ENCODE data around the gene PRRT4.

The PRRT4 gene

GRCh38 chr7:128361411-128362379 is at the start of gene PRRT4:
TSS of gene PRRT4 (minus strand) at chr7:128361690.
- DNase-seq = peak; percentile 52

DNA sequence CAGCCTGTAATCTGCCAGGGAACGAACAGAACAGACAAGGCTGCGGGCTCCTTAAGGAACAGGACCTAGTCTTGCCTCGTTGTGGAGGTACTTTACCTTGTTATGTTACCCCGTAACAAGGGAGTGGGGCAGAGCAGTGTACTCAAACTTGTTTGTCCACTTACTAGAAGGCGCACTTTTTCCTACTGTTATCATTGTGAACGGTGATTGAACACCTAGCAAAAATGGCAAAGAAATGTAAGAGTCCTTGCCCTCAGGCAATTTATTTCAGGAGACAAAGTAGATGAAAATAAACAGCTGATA is 48.9 kb upstream of the PRRT4 start:
- no peak for DNase-seq

- DNase-seq = peak; percentile 62
These were observed 48.3 kb upstream of the PRRT4 start, which contains the start of gene IMPDH1 for GRCh38 chr7:128409596-128410450. TSS of gene IMPDH1 (minus strand) at chr7:128409982. CDS start at chr7:128409901, 81 bp downstream.

- DNase-seq = peak; percentile 43
These were observed 47.5 kb upstream of the PRRT4 start for GRCh38 chr7:128408709-128409595.

GRCh38 chr7:128407751-128408708 is 46.5 kb upstream of the PRRT4 start:
- DNase-seq = peak; percentile 47

DNA sequence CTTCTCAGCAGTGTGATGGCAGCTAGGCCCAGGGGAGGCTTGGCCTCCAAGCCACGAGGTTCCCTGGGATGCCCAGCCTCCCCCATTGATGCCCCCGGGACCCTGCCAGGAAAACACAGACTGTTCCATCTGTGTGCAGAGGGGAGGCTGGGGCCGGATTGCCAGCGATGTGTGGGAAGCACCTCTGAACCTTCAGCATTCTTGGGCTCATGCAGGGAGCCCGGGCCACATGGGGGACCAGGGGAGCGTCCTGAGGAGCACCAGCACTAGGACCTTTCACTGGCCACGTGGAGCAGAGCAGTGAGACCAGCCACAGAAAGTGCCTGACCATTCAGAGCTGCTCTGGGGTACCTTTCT is 45.7 kb upstream of the PRRT4 start:
- no peak for DNase-seq

DNA sequence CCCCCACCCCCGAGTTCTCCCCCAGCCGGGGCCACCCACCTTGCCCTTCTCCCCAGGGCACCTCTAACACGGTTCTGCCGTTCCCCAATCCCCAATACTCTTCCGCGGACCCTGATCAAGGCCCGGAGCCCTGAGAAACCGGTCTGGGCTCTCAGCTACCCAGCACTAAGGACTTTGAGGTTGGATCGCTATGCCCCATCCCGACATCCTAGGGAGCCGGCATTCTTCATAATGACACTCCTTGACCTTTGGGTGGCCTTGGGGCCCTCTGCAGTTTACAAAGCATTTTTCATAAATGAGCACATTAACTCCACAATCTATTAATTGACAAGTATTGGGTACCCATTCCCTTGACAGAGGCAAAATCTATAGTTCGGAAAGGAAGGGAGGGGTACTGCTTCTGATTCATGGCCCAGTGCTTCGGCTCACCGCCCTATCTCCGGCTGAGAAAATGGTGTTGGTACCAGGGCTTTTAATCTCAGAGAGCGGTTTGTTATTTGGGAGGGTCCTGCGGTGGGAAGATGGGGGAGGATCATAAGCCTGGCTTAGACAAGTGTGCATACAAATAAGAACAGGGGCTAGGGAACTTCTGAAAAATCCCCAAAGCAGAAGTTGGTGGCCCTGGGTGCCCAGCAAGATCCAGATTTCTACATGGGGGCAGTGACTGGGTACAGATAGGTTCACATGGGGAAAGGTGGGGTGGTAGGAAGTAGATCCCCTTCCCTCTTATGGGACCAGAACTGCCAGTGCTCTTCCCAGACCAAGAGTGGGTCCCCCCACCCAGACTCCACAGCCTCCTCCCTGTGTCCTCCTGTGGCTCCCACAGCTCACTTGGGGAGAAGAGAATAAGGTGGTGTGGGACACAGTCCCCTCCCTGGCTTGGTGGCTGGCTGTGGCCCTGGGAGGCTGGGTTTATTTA is 45.1 kb upstream of the PRRT4 start:
- DNase-seq = no peak

- no peak for DNase-seq
These were observed 44.2 kb upstream of the PRRT4 start for GRCh38 chr7:128405471-128406313.

- DNase-seq = no peak
These were observed 43.5 kb upstream of the PRRT4 start for GRCh38 chr7:128404886-128405470.

- DNase-seq = no peak
These were observed 42.7 kb upstream of the PRRT4 start for GRCh38 chr7:128404143-128404681.

- DNase-seq = no peak
These were observed 42.2 kb upstream of the PRRT4 start for GRCh38 chr7:128403676-128404075.

GRCh38 chr7:128402356-128402755 is 40.9 kb upstream of the PRRT4 start:
- DNase-seq = no peak

DNA sequence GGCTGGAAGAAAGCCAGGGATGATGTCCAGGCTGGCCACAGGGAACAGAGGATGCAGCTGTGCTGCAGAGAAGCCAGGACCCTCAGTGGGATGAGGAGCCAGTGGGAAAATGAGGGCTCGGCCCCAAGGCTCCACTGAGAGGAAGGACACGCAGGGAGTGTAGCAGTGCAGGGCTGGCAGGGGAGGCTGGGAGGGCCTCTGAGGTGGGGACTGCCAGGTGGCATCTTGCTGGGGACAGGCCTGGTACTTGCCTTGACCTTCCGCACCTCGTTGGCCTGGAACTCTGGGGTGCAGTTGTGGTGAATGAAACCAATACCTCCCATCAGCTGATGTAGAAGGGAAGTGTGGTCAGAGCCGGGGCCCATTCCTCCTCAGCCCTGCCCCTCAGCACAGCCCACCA is 39.1 kb upstream of the PRRT4 start:
- DNase-seq = no peak

GRCh38 chr7:128399991-128400390 is 38.5 kb upstream of the PRRT4 start:
- no peak for DNase-seq

DNA sequence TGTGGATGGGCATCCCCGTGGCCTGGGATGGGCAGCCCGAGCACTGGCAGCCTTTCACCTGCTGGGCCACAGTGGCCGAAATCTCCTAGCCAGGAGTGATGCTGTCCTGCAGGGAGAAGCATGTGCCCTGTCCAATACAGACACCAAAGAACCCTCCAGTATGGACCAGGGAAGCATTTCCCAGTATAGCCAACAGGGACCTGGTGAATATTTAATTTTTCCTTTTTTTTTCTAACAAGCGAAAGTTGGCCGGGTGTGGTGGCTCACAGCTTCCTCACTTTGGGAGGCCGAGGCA is 37.3 kb upstream of the PRRT4 start:
- no peak for DNase-seq

DNA sequence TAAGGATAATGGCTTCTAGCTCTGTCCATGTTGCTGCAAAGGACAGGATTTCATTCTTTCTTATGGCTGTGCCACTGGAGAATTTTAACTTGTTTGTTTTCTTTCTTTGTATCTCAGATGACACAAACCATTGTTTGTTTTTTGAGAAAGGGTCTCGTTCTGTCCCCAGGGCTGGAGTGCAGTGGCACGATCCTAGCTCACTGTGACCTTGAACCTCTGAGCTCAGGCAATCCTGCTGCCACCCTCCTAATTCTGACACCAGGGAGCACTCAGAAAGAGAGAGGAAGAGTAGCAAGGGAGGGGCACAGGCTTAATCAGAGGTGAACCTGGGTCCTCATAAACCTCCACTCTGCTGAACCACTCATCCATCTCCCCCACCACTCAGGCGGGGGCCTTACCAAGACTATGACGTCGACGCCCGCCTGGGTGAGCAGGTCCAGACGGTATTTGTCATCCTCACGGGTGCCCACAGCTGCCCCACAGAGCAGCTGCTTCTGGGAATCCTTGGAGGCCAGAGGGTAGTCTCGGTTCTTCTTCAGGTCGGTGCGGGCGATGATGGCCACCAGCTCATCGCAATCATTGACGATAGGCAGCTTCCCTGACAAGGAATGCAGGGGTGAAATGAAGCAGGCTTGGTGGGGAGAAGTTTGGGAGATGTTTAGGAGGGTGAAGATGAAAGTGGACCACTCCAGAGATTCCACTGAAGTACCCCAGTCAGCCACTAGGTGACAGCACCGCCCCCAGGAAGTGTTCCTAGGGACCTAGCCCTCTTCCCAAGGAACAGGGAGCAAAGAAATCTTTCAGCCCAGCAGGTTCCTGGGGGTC is 36.7 kb upstream of the PRRT4 start:
- DNase-seq = no peak

DNA sequence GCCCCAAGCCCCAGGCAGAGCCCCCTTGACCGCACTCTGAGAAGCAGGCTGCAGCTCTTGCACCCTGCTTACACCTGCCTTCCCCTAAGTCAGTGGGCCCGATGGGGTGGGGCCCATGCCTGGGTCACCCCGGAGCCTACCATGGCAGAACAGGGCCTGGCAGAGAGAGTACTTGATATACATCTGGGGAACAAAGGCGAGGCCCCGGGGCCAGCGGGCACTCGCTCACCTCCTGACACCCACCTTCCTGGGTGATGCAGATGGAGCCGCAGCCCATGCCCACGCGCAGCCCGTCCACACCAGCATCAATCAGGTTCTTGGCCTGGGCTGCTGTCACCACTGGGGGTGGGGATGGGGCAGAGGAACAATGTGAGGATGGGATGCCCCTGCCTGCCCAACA is 34.9 kb upstream of the PRRT4 start:
- no peak for DNase-seq

DNA sequence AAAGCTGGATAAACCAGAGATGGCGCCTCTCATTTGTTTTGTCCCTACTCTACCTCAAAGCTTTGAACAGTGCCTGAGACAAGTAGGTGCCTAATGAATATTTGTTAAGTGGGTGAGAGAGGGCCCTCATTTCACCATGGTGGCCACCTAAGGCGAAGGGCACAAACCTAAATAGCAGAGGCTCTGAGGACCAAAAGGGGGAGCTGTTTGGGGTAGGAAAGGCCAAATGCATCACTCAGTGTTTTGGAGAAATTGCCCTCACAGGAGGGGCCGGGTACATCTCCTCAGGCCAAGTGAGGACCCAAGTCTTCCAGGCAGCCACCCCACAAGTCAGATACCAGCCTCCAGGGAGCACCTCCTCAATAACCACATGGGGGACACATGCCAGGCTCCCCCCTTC is 34.3 kb upstream of the PRRT4 start:
- no peak for DNase-seq

Measured in GF-D8 (cell line).